ENCODE data around the gene TBCB.

The TBCB gene

DNA sequence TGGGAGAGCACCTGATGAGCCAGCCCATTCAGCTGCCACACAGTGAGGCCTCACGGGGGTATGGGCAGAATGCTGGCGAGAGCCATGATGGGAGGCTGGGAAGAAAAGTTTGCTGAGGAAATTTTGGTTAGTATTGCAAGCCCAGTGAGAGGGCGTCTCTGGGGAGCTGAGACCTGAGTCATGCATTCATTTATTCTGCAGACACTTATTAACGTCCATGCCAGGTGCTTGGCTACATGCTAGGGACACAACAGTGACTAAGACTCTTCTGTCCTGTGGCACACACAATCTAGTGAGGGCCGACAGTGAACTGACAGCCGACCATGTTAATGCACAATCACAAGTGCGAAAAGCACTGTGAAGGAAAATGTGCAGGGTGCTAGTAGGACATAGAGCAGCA, 33.4 kb upstream of the TBCB start:
- H4K20me1 ChIP-seq (ENCODE audit: control insufficient read depth, insufficient read depth, low read depth, low read length): no peaks in the 10 kb centered on the region
- H3F3A ChIP-seq (ENCODE audit: control insufficient read depth, insufficient read depth): no peaks in the 10 kb centered on the region
- H3K4me1 ChIP-seq (ENCODE audit: control insufficient read depth, low read length): no peaks in the 10 kb centered on the region
- H3K4me2 ChIP-seq (ENCODE audit: low read length): no peak overlapping the region
- no peak overlapping the region for H3K27ac ChIP-seq (ENCODE audit: low read depth, low read length)
- H3K27me3 ChIP-seq (ENCODE audit: control insufficient read depth, low read length): no peaks in the 10 kb centered on the region
- H3K36me3 ChIP-seq (ENCODE audit: control insufficient read depth, low read length): peaks cover 79% of the 10 kb centered on the region
- H3K4me3 ChIP-seq (ENCODE audit: low read length): no peak overlapping the region
- TF ChIP-seq, protein P1, sequence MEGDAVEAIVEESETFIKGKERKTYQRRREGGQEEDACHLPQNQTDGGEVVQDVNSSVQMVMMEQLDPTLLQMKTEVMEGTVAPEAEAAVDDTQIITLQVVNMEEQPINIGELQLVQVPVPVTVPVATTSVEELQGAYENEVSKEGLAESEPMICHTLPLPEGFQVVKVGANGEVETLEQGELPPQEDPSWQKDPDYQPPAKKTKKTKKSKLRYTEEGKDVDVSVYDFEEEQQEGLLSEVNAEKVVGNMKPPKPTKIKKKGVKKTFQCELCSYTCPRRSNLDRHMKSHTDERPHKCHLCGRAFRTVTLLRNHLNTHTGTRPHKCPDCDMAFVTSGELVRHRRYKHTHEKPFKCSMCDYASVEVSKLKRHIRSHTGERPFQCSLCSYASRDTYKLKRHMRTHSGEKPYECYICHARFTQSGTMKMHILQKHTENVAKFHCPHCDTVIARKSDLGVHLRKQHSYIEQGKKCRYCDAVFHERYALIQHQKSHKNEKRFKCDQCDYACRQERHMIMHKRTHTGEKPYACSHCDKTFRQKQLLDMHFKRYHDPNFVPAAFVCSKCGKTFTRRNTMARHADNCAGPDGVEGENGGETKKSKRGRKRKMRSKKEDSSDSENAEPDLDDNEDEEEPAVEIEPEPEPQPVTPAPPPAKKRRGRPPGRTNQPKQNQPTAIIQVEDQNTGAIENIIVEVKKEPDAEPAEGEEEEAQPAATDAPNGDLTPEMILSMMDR (IDR thresholded peaks at IDR 0.05; ENCODE audit: low read depth, low read length, poor library complexity, severe bottlenecking): no peak
- TF ChIP-seq EZH2phosphoT487 (IDR thresholded peaks at IDR 0.05; ENCODE audit: borderline replicate concordance, low read length): no peak
- no peaks in the 10 kb centered on the region for H3K9me3 ChIP-seq (ENCODE audit: control insufficient read depth, insufficient read depth, low read length)
- H3K79me2 ChIP-seq (ENCODE audit: control insufficient read depth, low read length): peaks cover 3% of the 10 kb centered on the region
- no peaks in the 10 kb centered on the region for H3K9me2 ChIP-seq (replicated peaks; ENCODE audit: control insufficient read depth, low read length)

- Histone ChIP-seq H4K20me1 (ENCODE audit: control insufficient read depth, insufficient read depth, low read depth, low read length) (no peaks in the 10 kb centered on the region), H3F3A (ENCODE audit: control insufficient read depth, insufficient read depth) (no peaks in the 10 kb centered on the region), H3K9me3 (ENCODE audit: control insufficient read depth, insufficient read depth, low read length) (no peaks in the 10 kb centered on the region), H3K27me3 (ENCODE audit: control insufficient read depth, low read length) (no peaks in the 10 kb centered on the region), H3K79me2 (ENCODE audit: control insufficient read depth, low read length) (peaks cover 3% of the 10 kb centered on the region), H3K4me3 (ENCODE audit: low read length) (no peak overlapping the region), H3K4me1 (ENCODE audit: control insufficient read depth, low read length) (no peaks in the 10 kb centered on the region), H3K27ac (ENCODE audit: low read depth, low read length) (no peak overlapping the region), H3K4me2 (ENCODE audit: low read length) (no peak overlapping the region), H3K36me3 (ENCODE audit: control insufficient read depth, low read length) (peaks cover 73% of the 10 kb centered on the region), H3K9me2 (replicated peaks; ENCODE audit: control insufficient read depth, low read length) (no peaks in the 10 kb centered on the region)
- TF ChIP-seq, protein P1 (IDR thresholded peaks at IDR 0.05; ENCODE audit: low read depth, low read length, poor library complexity, severe bottlenecking): no peak
- TF ChIP-seq EZH2phosphoT487 (IDR thresholded peaks at IDR 0.05; ENCODE audit: borderline replicate concordance, low read length): no peak
Observed at GRCh38 chr19:36082916-36083315, 32.4 kb upstream of the TBCB start.

DNA sequence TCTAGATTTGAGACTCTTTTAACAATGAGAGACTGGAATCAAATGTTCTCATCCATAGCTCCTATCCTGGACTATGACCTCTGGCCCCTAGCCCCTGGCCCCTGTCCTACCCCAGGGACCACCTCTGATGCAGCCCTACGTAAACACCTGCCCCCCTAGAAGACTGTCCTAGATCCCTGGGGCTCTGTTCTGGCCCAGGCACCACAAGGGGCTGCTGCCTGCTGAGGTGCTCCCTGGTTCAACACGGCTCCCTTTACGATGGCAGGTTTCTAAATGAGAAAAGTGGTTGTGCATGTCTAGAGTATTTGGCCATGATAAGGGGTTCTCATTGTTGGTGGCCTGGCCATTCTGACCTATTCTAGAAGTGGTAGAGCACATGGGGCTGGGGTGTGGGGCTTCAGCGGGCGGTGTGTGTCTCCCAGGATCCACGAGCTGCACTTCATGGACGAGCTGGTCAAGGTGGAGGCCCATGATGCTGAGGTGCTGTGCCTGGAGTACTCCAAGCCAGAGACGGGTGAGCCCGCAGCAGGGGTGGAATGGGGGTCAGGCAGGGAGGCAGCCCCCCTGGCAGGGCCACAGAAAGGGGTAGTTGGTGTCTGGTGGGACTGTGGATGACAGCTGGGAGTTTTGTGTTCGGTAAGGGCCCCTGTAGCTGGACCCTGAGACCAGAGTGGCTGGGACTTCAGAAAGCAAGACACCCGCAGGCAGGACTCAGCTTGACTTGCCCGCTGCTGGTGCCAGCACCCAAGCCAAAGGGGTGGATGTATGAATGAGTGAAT, 30.8 kb upstream of the TBCB start:
- no peak for TF ChIP-seq EZH2phosphoT487 (IDR thresholded peaks at IDR 0.05; ENCODE audit: borderline replicate concordance, low read length)
- TF ChIP-seq, protein P1 (IDR thresholded peaks at IDR 0.05; ENCODE audit: low read depth, low read length, poor library complexity, severe bottlenecking): no peak
- H3K4me1 ChIP-seq (ENCODE audit: control insufficient read depth, low read length): no peaks in the 10 kb centered on the region
- H4K20me1 ChIP-seq (ENCODE audit: control insufficient read depth, insufficient read depth, low read depth, low read length): no peaks in the 10 kb centered on the region
- peaks cover 78% of the 10 kb centered on the region for H3K36me3 ChIP-seq (ENCODE audit: control insufficient read depth, low read length)
- no peak overlapping the region for H3K4me2 ChIP-seq (ENCODE audit: low read length)
- no peak overlapping the region for H3K4me3 ChIP-seq (ENCODE audit: low read length)
- H3K27ac ChIP-seq (ENCODE audit: low read depth, low read length): no peak overlapping the region
- H3K79me2 ChIP-seq (ENCODE audit: control insufficient read depth, low read length): peaks cover 2% of the 10 kb centered on the region
- no peaks in the 10 kb centered on the region for H3K9me3 ChIP-seq (ENCODE audit: control insufficient read depth, insufficient read depth, low read length)
- no peaks in the 10 kb centered on the region for H3F3A ChIP-seq (ENCODE audit: control insufficient read depth, insufficient read depth)
- no peaks in the 10 kb centered on the region for H3K27me3 ChIP-seq (ENCODE audit: control insufficient read depth, low read length)
- H3K9me2 ChIP-seq (replicated peaks; ENCODE audit: control insufficient read depth, low read length): no peaks in the 10 kb centered on the region

Data from DOHH2 (cell line).